H1 (cell line): ENCODE measurements around the gene UNC13D. TPM values are rescaled to one million over a fixed set of nuclear protein-coding genes. Genes with fewer than 3 reads are reported as not detected.

ENCODE experiments used
- CTCF ChIA-PET: fragments of 300-600 bp; sonication (Branson Sonifier 250); formaldehyde crosslinking; loops from one replicate; lab custom pipeline; 2021; ENCODE audit not compliant: partially characterized antibody; lab: Charles Lee
- POLR2A ChIA-PET: fragments of 300-600 bp; sonication (Branson Sonifier 250); formaldehyde crosslinking; loops from one replicate; lab custom pipeline; 2021; ENCODE audit warnings: inconsistent platforms; ENCODE audit not compliant: partially characterized antibody; lab: Charles Lee
- DNase-seq, 2 experiments: peaks; one replicate each; pipeline versions ENCODE4 v3.0.0 to v3.0.0-alpha.2; 2010 to 2022; ENCODE audit warnings: low spot score in 2 of 2, low read depth in 1 of 2, mixed read lengths in 1 of 2
- FAIRE-seq: peaks from 2 replicates; lab custom pipeline; 2011; peaks lifted over from hg19 to GRCh38; lab: Jason Lieb, UNC
- H2AFZ ChIP-seq: 2 replicates; pipeline ENCODE4 v1.8.1; 2012; ENCODE audit warnings: low read length, inconsistent platforms
- H2AK5ac ChIP-seq: 2 replicates; pipeline ENCODE4 v1.6.1; 2013; ENCODE audit warnings: low read depth, low read length
- H2BK120ac ChIP-seq: replicated peaks from 2 replicates; pipeline ENCODE3; 2013; ENCODE audit warnings: low read depth, low read length, inconsistent platforms
- H2BK12ac ChIP-seq: 2 replicates; pipeline ENCODE4 v1.6.1; 2013; ENCODE audit warnings: low read depth, low read length
- H2BK15ac ChIP-seq: 2 replicates; pipeline ENCODE4 v1.6.1; 2013; ENCODE audit warnings: low read length
- H2BK20ac ChIP-seq: 2 replicates; pipeline ENCODE4 v1.6.1; 2013; ENCODE audit warnings: low read length
- H2BK5ac ChIP-seq: 2 replicates; pipeline ENCODE4 v1.6.1; 2013; ENCODE audit warnings: low read depth, low read length
- H3K14ac ChIP-seq: 2 replicates; pipeline ENCODE4 v1.6.1; 2013; ENCODE audit warnings: inconsistent platforms; ENCODE audit not compliant: insufficient read length
- H3K18ac ChIP-seq: 2 replicates; pipeline ENCODE4 v1.6.1; 2013; ENCODE audit warnings: low read length; ENCODE audit errors: extremely low read depth
- H3K23ac ChIP-seq: 2 replicates; pipeline ENCODE4 v1.6.1; 2013; ENCODE audit warnings: inconsistent platforms; ENCODE audit not compliant: insufficient read length
- H3K23me2 ChIP-seq: 2 replicates; pipeline ENCODE4 v1.6.1; 2013; ENCODE audit warnings: low read depth, low read length
- H3K27ac ChIP-seq: 2 replicates; pipeline ENCODE4 v1.6.1; 2011; ENCODE audit warnings: low read depth, low read length, inconsistent platforms
- H3K27me3 ChIP-seq, 4 experiments: replicated peaks in 1 of 4; 1 replicate in 1 of 4; 2 replicates in 3 of 4; pipeline versions ENCODE4 v1.6.1 to v1.8.1; 2011 to 2013; ENCODE audit warnings: low read length in 3 of 4, mild to moderate bottlenecking in 3 of 4, inconsistent platforms in 2 of 4, mixed read lengths in 2 of 4, moderate library complexity in 1 of 4; ENCODE audit not compliant: control insufficient read depth in 3 of 4, insufficient read depth in 3 of 4; ENCODE audit errors: extremely low read depth in 1 of 4
- H3K36me3 ChIP-seq, 4 experiments: 2 replicates each; pipeline versions ENCODE4 v1.6.1 to v1.8.1; 2011 to 2013; ENCODE audit warnings: mild to moderate bottlenecking in 4 of 4, low read length in 3 of 4, moderate library complexity in 2 of 4, control low read depth in 1 of 4, inconsistent platforms in 1 of 4; ENCODE audit not compliant: insufficient read depth in 4 of 4, control insufficient read depth in 2 of 4
- H3K4ac ChIP-seq: replicated peaks from 2 replicates; pipeline ENCODE3; 2013; ENCODE audit warnings: low read length, low read depth, mixed read lengths, inconsistent platforms; ENCODE audit not compliant: insufficient read length
- H3K4me1 ChIP-seq, 4 experiments: replicated peaks in 1 of 4; 1 replicate in 1 of 4; 2 replicates in 3 of 4; pipeline versions ENCODE4 v1.6.1 to v1.8.1; 2011 to 2013; ENCODE audit warnings: low read length in 3 of 4, inconsistent platforms in 2 of 4, mixed read lengths in 1 of 4; ENCODE audit not compliant: insufficient read depth in 4 of 4, control insufficient read depth in 3 of 4
- H3K4me2 ChIP-seq, 2 experiments: 2 replicates each; pipeline versions ENCODE4 v1.6.1 to v1.8.1; 2011 to 2013; ENCODE audit warnings: low read depth in 2 of 2, low read length in 2 of 2, control low read depth in 1 of 2, inconsistent platforms in 1 of 2, mild to moderate bottlenecking in 1 of 2; ENCODE audit not compliant: insufficient read depth in 1 of 2
- H3K4me3 ChIP-seq, 4 experiments: fragments of 200-600, 300-600 bp in 1 of 4; sonication (generic), shearing (Covaris generic), sonication (Bioruptor Twin) in 1 of 4; 2 replicates each; pipeline versions ENCODE4 v1.5.1 to v1.8.1; 2011 to 2016; ENCODE audit warnings: low read length in 4 of 4, low read depth in 3 of 4, control low read depth in 2 of 4, inconsistent platforms in 2 of 4, mild to moderate bottlenecking in 2 of 4, mixed read lengths in 1 of 4, moderate library complexity in 1 of 4; ENCODE audit not compliant: insufficient read depth in 2 of 4; ENCODE audit errors: extremely low read depth in 1 of 4
- H3K56ac ChIP-seq: replicated peaks from 2 replicates; pipeline ENCODE3; 2013; ENCODE audit warnings: low read depth, mild to moderate bottlenecking, mixed read lengths, low read length, inconsistent platforms; ENCODE audit not compliant: insufficient read length
- H3K79me1 ChIP-seq: 2 replicates; pipeline ENCODE4 v1.6.1; 2013; ENCODE audit warnings: low read depth, low read length, control low read depth
- H3K79me2 ChIP-seq, 2 experiments: 2 replicates each; pipeline versions ENCODE4 v1.6.1 to v1.8.1; 2012 to 2013; ENCODE audit warnings: low read length in 2 of 2, mild to moderate bottlenecking in 2 of 2, inconsistent platforms in 1 of 2; ENCODE audit not compliant: insufficient read depth in 2 of 2, control insufficient read depth in 1 of 2
- H3K9ac ChIP-seq, 4 experiments: replicated peaks in 1 of 4; 1 replicate in 1 of 4; 2 replicates in 3 of 4; pipeline versions ENCODE4 v1.6.1 to v1.8.1; 2011 to 2013; ENCODE audit warnings: low read depth in 3 of 4, low read length in 3 of 4, control low read depth in 2 of 4, mild to moderate bottlenecking in 2 of 4, moderate library complexity in 2 of 4, inconsistent platforms in 1 of 4; ENCODE audit errors: extremely low read depth in 1 of 4
- H3K9me3 ChIP-seq, 2 experiments: 2 replicates each; pipeline versions ENCODE4 v1.6.1 to v1.8.1; 2012 to 2013; ENCODE audit warnings: mild to moderate bottlenecking in 2 of 2, moderate library complexity in 2 of 2, control low read depth in 1 of 2, inconsistent platforms in 1 of 2, low read depth in 1 of 2, low read length in 1 of 2, mixed read lengths in 1 of 2; ENCODE audit not compliant: insufficient read depth in 2 of 2
- H4K20me1 ChIP-seq, 2 experiments: replicated peaks in 1 of 2; 2 replicates each; pipeline versions ENCODE3 to v1.8.1; 2011 to 2013; ENCODE audit warnings: inconsistent platforms in 2 of 2, low read length in 2 of 2, mild to moderate bottlenecking in 1 of 2; ENCODE audit not compliant: insufficient read depth in 2 of 2, control insufficient read depth in 1 of 2
- H4K5ac ChIP-seq: 2 replicates; pipeline ENCODE4 v1.6.1; 2013; ENCODE audit warnings: low read length, low read depth, mixed read lengths, inconsistent platforms; ENCODE audit not compliant: insufficient read length
- H4K8ac ChIP-seq: 2 replicates; pipeline ENCODE4 v1.8.0; 2013; ENCODE audit warnings: mild to moderate bottlenecking, moderate library complexity, low read length, inconsistent platforms; ENCODE audit not compliant: insufficient read depth; ENCODE audit errors: extremely low read depth
- H4K91ac ChIP-seq: replicated peaks from 2 replicates; pipeline ENCODE3; 2013; ENCODE audit warnings: low read length, mixed read lengths, inconsistent platforms; ENCODE audit not compliant: insufficient read length
- CBX5 ChIP-seq: fragments of 300-800, 300-1000 bp; sonication (generic); IDR thresholded peaks from 2 replicates; pipeline ENCODE4 v1.7.1; 2016; ENCODE audit warnings: antibody characterized with exemption, low read length, low read depth
- CEBPB ChIP-seq: IDR thresholded peaks from 2 replicates; pipeline ENCODE4 v1.6.1; 2012; ENCODE audit warnings: low read depth, low read length
- CTBP2 ChIP-seq: IDR thresholded peaks from 2 replicates; pipeline ENCODE4 v1.7.0; 2011; ENCODE audit warnings: borderline replicate concordance, mild to moderate bottlenecking, moderate library complexity, mixed read lengths, low read length; ENCODE audit not compliant: insufficient read depth, insufficient read length
- EZH2 ChIP-seq: fragments of 200-600 bp; sonication (generic); IDR thresholded peaks from 2 replicates; pipeline ENCODE4 v1.7.1; 2012; ENCODE audit warnings: low read depth, mild to moderate bottlenecking, moderate library complexity, low read length, inconsistent platforms; ENCODE audit not compliant: severe bottlenecking
- GTF2F1 ChIP-seq: IDR thresholded peaks from 2 replicates; pipeline ENCODE4 v1.6.1; 2012; ENCODE audit warnings: low read depth, low read length, improper control_type of control experiment, borderline replicate concordance
- KDM5A ChIP-seq: fragments of 200-600 bp; IDR thresholded peaks from 2 replicates; pipeline ENCODE4 v1.7.1; 2012; ENCODE audit warnings: mild to moderate bottlenecking, low read length, inconsistent platforms, mixed read lengths
- MAFK ChIP-seq: IDR thresholded peaks from 2 replicates; pipeline ENCODE4 v1.6.1; 2012; ENCODE audit warnings: low read depth, mild to moderate bottlenecking, improper control_type of control experiment, low read length
- POLR2A ChIP-seq, 2 experiments: IDR thresholded peaks; 1 replicate in 1 of 2; 2 replicates in 1 of 2; pipeline ENCODE4 v1.6.1; 2011; ENCODE audit warnings: low read depth in 2 of 2, low read length in 2 of 2, mild to moderate bottlenecking in 2 of 2; ENCODE audit errors: control extremely low read depth in 1 of 2
- RAD21 ChIP-seq, 2 experiments: IDR thresholded peaks in 1 of 2; conservative IDR thresholded peaks in 1 of 2; 2 replicates each; pipeline ENCODE4 v1.6.1; 2011; ENCODE audit warnings: low read depth in 2 of 2, low read length in 2 of 2, improper control_type of control experiment in 1 of 2, inconsistent platforms in 1 of 2, mild to moderate bottlenecking in 1 of 2, moderate library complexity in 1 of 2
- SP1 ChIP-seq: IDR thresholded peaks from 2 replicates; pipeline ENCODE4 v1.6.1; 2011; ENCODE audit warnings: low read depth, low read length
- SP4 ChIP-seq: IDR thresholded peaks from 2 replicates; pipeline ENCODE4 v1.6.1; 2012; ENCODE audit warnings: low read length, inconsistent platforms
- SUZ12 ChIP-seq: fragments of 200-600 bp; sonication (generic); IDR thresholded peaks from 2 replicates; pipeline ENCODE4 v1.6.1; 2012; ENCODE audit warnings: mild to moderate bottlenecking, inconsistent platforms, low read length, moderate library complexity, mixed read lengths
- TCF12 ChIP-seq: IDR thresholded peaks from 2 replicates; pipeline ENCODE4 v1.6.1; 2011; ENCODE audit warnings: low read depth, mild to moderate bottlenecking, low read length
- WGBS, 2 experiments: shearing (Covaris generic) in 1 of 2; methylation state at CpG; one replicate each; pipeline versions ENCODE4 v1.1.6 to v1.1.7; 2013 to 2015; ENCODE audit warnings: low lambda C conversion rate in 2 of 2, mixed read lengths in 2 of 2, inconsistent platforms in 1 of 2, low coverage in 1 of 2, missing lambda C conversion rate in 1 of 2; ENCODE audit not compliant: insufficient replicate concordance in 2 of 2, insufficient coverage in 1 of 2, insufficient read length in 1 of 2; ENCODE audit errors: extremely low coverage in 1 of 2, missing lambda C conversion rate in 1 of 2; 5-methylcytosine and 5-hydroxymethylcytosine counted together
- polyA plus RNA-seq, 7 experiments: library from polyadenylated mRNA; depleted of rRNA in 3 of 7; stranded (reverse) in 5 of 7; unstranded in 2 of 7; fragments of >200 nt in 5 of 7; fragments of 200-250 nt in 2 of 7; gene quantifications; 1 replicate in 5 of 7; 2 replicates in 1 of 7; 4 replicates in 1 of 7; pipeline versions ENCODE4 v1.2.1 to v1.2.3, GENCODE V29; 2011 to 2013; ENCODE audit warnings: missing spikeins in 2 of 7, mixed read lengths in 2 of 7
- total RNA-seq: library from RNA; stranded (reverse); fragmentation: NEBNext Ultra II Directional; extraction: Animal tissue kit (Norgen Biotek cat#: 25700); gene quantifications from 2 replicates; pipeline ENCODE4 v1.2.1, GENCODE V29; 2021

UNC13D gene
- total and polyA plus RNA-seq, 2 of the 8 experiments (the other 6 are each of a cell fraction or from before 2014, with no cell fraction given): 3.6 to 8.4 TPM

DNA sequence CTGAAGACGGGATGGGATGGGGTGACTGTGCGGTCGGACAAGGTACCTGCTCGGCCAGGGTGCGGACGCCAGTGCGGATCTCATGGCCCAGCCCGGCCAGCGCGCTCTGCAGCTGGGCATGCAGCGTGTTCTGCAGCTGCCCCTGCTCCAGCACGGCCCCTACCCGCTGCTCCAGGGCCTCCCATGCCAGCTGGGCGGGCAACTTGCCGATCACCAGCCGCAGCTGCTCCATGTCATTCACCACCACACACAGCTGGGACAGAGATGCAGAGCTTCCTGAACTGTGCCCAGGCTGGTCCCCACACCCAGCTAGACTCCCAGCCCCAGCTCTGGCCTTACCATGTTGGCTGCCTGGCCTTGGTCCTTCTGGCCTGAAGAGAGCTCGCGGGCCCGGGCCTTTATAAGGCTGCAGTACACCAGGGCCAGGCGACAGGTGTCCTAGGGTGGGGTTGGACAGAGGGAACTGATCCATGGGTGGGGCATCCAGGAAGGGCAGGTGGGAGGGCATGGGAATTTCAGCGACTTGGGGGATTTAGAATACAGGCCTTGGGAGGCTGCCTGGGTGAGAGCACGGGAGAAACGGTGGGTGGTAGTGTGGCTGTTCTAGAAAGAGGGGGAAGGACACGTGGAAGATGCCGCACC, 9.8 kb downstream of the UNC13D start:
- H4K91ac ChIP-seq: peak overlapping the region; percentile 46
- no peaks in the 10 kb centered on the region for H3K27me3 ChIP-seq
- no peak overlapping the region for H3K9ac ChIP-seq
- H4K20me1 ChIP-seq: no peaks in the 10 kb centered on the region
- no peak overlapping the region for H3K14ac ChIP-seq
- no peak overlapping the region for H3K4ac ChIP-seq
- H2AK5ac ChIP-seq: no peak overlapping the region
- ChIA-PET POLR2A (interaction anchor here (2.1 to 16.0 kb wide), 4 partner anchors 10 to 58 kb away, joined by 7 to 216 read pairs (median 24); partner anchors contain the start of genes UNC13D and WBP2), CTCF (interaction anchor here (0.5 to 21.9 kb wide), 7 partner anchors 9 to 233 kb away, joined by 3 to 563 read pairs (median 4); partner anchors contain the start of genes SMIM5, UNC13D and WBP2)
- peak overlapping the region; percentile 30; the same call in 1 of the 2 replicates for H2BK12ac ChIP-seq
- H3K4me1 ChIP-seq: peaks cover 0 to 30% (median 21%) of the 10 kb centered on the region in 4 experiments; a peak in 6 of 7 replicates
- H2AFZ ChIP-seq: no peak overlapping the region
- no peak overlapping the region for H3K18ac ChIP-seq
- H3K4me2 ChIP-seq: no peak overlapping the region
- 95% methylated on average over 25 of the region's 25 CpGs; no CpG with 5 or more reads in 1 of the 2 experiments for WGBS, 2 experiments
- no peaks in the 10 kb centered on the region for H3K36me3 ChIP-seq
- H3K79me1 ChIP-seq: no peaks in the 10 kb centered on the region
- DNase-seq (no peak), FAIRE-seq (no peak)
- H2BK5ac ChIP-seq: peak overlapping the region; percentile 66; the same call in 1 of the 2 replicates
- H3K79me2 ChIP-seq: no peaks in the 10 kb centered on the region
- H2BK120ac ChIP-seq: no peak overlapping the region
- H3K9me3 ChIP-seq: no peaks in the 10 kb centered on the region
- H3K23ac ChIP-seq: no peak overlapping the region
- H2BK15ac ChIP-seq: 0 out of 2 replicates have a peak overlapping the region, but pooled peaks have one; percentile 72
- H2BK20ac ChIP-seq: no peak overlapping the region
- no peak overlapping the region for H3K27ac ChIP-seq
- H4K5ac ChIP-seq: no peak overlapping the region
- H3K56ac ChIP-seq: no peak overlapping the region
- no peak overlapping the region for H3K4me3 ChIP-seq
- no peak overlapping the region for H4K8ac ChIP-seq
- H3K23me2 ChIP-seq: no peaks in the 10 kb centered on the region; the same call in 1 of the 2 replicates
- TF ChIP-seq RAD21 (IDR thresholded peaks at IDR 0.05 in 1 of 2, conservative IDR thresholded peaks at IDR 0.05 in 1 of 2; ENCODE audit: low read depth in 2 of 2, low read length in 2 of 2) (no peak), SP1 (no peak), TCF12 (no peak), SUZ12 (no peak), CBX5 (no peak), MAFK (no peak), POLR2A (IDR thresholded peaks at IDR 0.05; ENCODE audit: control extremely low read depth in 1 of 2, low read depth in 2 of 2, low read length in 2 of 2) (no peak), CEBPB (no peak), EZH2 (no peak), GTF2F1 (no peak), SP4 (no peak), KDM5A (no peak), CTBP2 (no peak)
